B cell (primary cell): ENCODE results near the gene POLE. TPM values are rescaled to one million over a fixed set of nuclear protein-coding genes. Genes with fewer than 3 reads are reported as not detected.

Experiments
- ATAC-seq: fragments of 200-7000 bp; cut with Tn5 transposase; one replicate; pipeline ENCODE4 v1.10.0; 2021; ENCODE audit warnings: low read depth, mild to moderate bottlenecking, moderate number of reproducible peaks, moderate library complexity
- CTCF ChIA-PET: fragments of 350-600 bp; sonication (Branson Sonifier 250); formaldehyde crosslinking; loops from one replicate; lab custom pipeline; 2021; ENCODE audit warnings: antibody characterized with exemption, inconsistent platforms; lab: Charles Lee
- POLR2A ChIA-PET: fragments of 350-600 bp; sonication (Branson Sonifier 250); formaldehyde crosslinking; loops from one replicate; lab custom pipeline; 2021; ENCODE audit warnings: antibody characterized with exemption; lab: Charles Lee
- DNase-seq: peaks from one replicate; pipeline ENCODE4 v3.0.0; 2013
- H2AFZ ChIP-seq: 2 replicates; pipeline ENCODE4 v1.6.1; 2012; ENCODE audit warnings: mild to moderate bottlenecking, low read depth, low read length; ENCODE audit not compliant: insufficient read depth, poor library complexity, severe bottlenecking
- H3K27ac ChIP-seq, 2 donors: 1 replicate in 1 of 2; 2 replicates in 1 of 2; pipeline ENCODE4 v1.5.1; 2012 to 2013; ENCODE audit warnings: low read length in 2 of 2, mild to moderate bottlenecking in 2 of 2, moderate library complexity in 1 of 2
- H3K27me3 ChIP-seq, 4 experiments: fragments of 200-600 bp in 1 of 4; sonication (generic) in 1 of 4; replicated peaks in 1 of 4; 1 replicate in 2 of 4; 2 replicates in 2 of 4; pipeline versions ENCODE4 v1.6.1 to v1.7.0; 2013 to 2016; ENCODE audit warnings: low read length in 3 of 4, mild to moderate bottlenecking in 2 of 4, mixed read lengths in 1 of 4, moderate library complexity in 1 of 4; ENCODE audit not compliant: insufficient read depth in 4 of 4, control insufficient read depth in 3 of 4; ENCODE audit errors: control extremely low read depth in 1 of 4
- H3K36me3 ChIP-seq, 2 experiments: replicated peaks in 1 of 2; 1 replicate in 1 of 2; 2 replicates in 1 of 2; pipeline versions ENCODE4 v1.6.1 to v1.7.1; 2013; ENCODE audit warnings: low read length in 1 of 2; ENCODE audit not compliant: insufficient read depth in 2 of 2, control insufficient read depth in 1 of 2; ENCODE audit errors: control extremely low read depth in 1 of 2, extremely low read depth in 1 of 2
- H3K4me1 ChIP-seq, 2 donors: fragments of 200-600 bp in 1 of 2; sonication (generic) in 1 of 2; 1 replicate in 1 of 2; 2 replicates in 1 of 2; pipeline versions ENCODE4 v1.5.1 to v1.6.1; 2013 to 2017; ENCODE audit warnings: low read length in 2 of 2; ENCODE audit not compliant: control insufficient read depth in 2 of 2, insufficient read depth in 2 of 2
- H3K4me2 ChIP-seq: replicated peaks from 2 replicates; pipeline ENCODE3; 2012; ENCODE audit warnings: mild to moderate bottlenecking, low read depth, low read length; ENCODE audit not compliant: poor library complexity, severe bottlenecking
- H3K4me3 ChIP-seq, 5 experiments: fragments of 200-600 bp in 1 of 5; sonication (generic) in 1 of 5; 1 replicate in 3 of 5; 2 replicates in 2 of 5; pipeline versions ENCODE4 v1.5.1 to v1.7.0; 2011 to 2016; ENCODE audit warnings: low read length in 4 of 5, mild to moderate bottlenecking in 4 of 5, low read depth in 2 of 5, control low read depth in 1 of 5, moderate library complexity in 1 of 5; ENCODE audit not compliant: insufficient read depth in 1 of 5; ENCODE audit errors: control extremely low read depth in 1 of 5, extremely low read depth in 1 of 5
- H3K79me2 ChIP-seq: fragments of 200-600 bp; sonication (generic); one replicate; pipeline ENCODE4 v1.6.0; 2016; ENCODE audit warnings: low read length; ENCODE audit not compliant: control insufficient read depth, insufficient read depth
- H3K9ac ChIP-seq: fragments of 200-600 bp; sonication (generic); 2 replicates; pipeline ENCODE4 v1.6.1; 2017; ENCODE audit warnings: mild to moderate bottlenecking, low read length, moderate library complexity
- H3K9me3 ChIP-seq, 3 donors: one replicate each; pipeline versions ENCODE4 v1.6.1 to v1.7.1; 2013; ENCODE audit warnings: low read length in 2 of 3; ENCODE audit not compliant: control insufficient read depth in 2 of 3, insufficient read depth in 1 of 3; ENCODE audit errors: control extremely low read depth in 1 of 3
- H4K20me1 ChIP-seq: 2 replicates; pipeline ENCODE4 v1.6.0; 2012; ENCODE audit warnings: mild to moderate bottlenecking, low read length; ENCODE audit not compliant: insufficient read depth, control insufficient read depth, poor library complexity, severe bottlenecking
- H3K27ac Mint-ChIP-seq: one replicate; pipeline ENCODE4 v1.8.0; 2021; ENCODE audit warnings: mixed read lengths
- H3K27me3 Mint-ChIP-seq: one replicate; pipeline ENCODE4 v1.8.0; 2021; ENCODE audit warnings: mixed read lengths
- H3K4me1 Mint-ChIP-seq: one replicate; pipeline ENCODE4 v1.8.0; 2021; ENCODE audit warnings: mixed read lengths
- H3K4me3 Mint-ChIP-seq: one replicate; pipeline ENCODE4 v1.8.0; 2021; ENCODE audit warnings: mixed read lengths
- H3K9me3 Mint-ChIP-seq: one replicate; pipeline ENCODE4 v1.8.0; 2022; ENCODE audit warnings: mixed read lengths; ENCODE audit not compliant: insufficient read depth
- CTCF ChIP-seq: fragments of 200-600 bp; IDR thresholded peaks from one replicate; pipeline ENCODE4 v1.8.0; 2022; ENCODE audit warnings: antibody characterized with exemption, mild to moderate bottlenecking
- EZH2 ChIP-seq: IDR thresholded peaks from 2 replicates; pipeline ENCODE4 v1.6.1; 2012; ENCODE audit warnings: borderline replicate concordance, low read depth, mild to moderate bottlenecking, moderate library complexity, low read length; ENCODE audit not compliant: insufficient read depth, poor library complexity, severe bottlenecking
- WGBS: methylation state at CpG from one replicate; pipeline ENCODE4 v1.1.5; 2013; ENCODE audit warnings: missing lambda C conversion rate; ENCODE audit not compliant: insufficient coverage; 5-methylcytosine and 5-hydroxymethylcytosine counted together
- intact Hi-C: fragments of 100-400 bp; cut with micrococcal nuclease; formaldehyde crosslinking; loops from one replicate; pipeline ENCODE4 v1.10.0; 2022
- polyA plus RNA-seq: library from polyadenylated mRNA; depleted of rRNA; stranded (reverse); fragments of >200 nt; gene quantifications from 2 replicates; pipeline ENCODE4 v1.2.3, GENCODE V29; 2012
- total RNA-seq, 2 donors: library from RNA; stranded (reverse); fragments of 120-200 nt in 1 of 2; gene quantifications; 1 replicate in 1 of 2; 2 replicates in 1 of 2; pipeline versions ENCODE4 v1.2.3 to v1.2.4, GENCODE V29; 2013 to 2022

Gene POLE
- total and polyA plus RNA-seq, 2 donors (not counting 1 experiment from before 2014, with no cell fraction given), result 32.0 to 62.0 TPM

GRCh38 chr12:132675757-132676432 lies 11.2 kb downstream of the POLE start:
- Mint-ChIP-seq H3K9me3 (no peaks in the 10 kb centered on the region), H3K4me3 (no peak overlapping the region), H3K4me1 (no peaks in the 10 kb centered on the region), H3K27me3 (no peaks in the 10 kb centered on the region), H3K27ac (no peak overlapping the region)
- H3K27me3 ChIP-seq, result no peaks in the 10 kb centered on the region
- POLR2A ChIA-PET, result interaction anchor here (0.7 kb wide), 1 partner anchor 66 kb away, joined by 3 read pairs; no protein-coding TSS in a partner anchor
- H3K4me3 ChIP-seq, result no peak overlapping the region
- no peak overlapping the region for H3K4me2 ChIP-seq
- H3K36me3 ChIP-seq, result peaks cover 0 to 43% of the 10 kb centered on the region in 2 experiments
- no peak for DNase-seq
- H3K79me2 ChIP-seq, result peaks cover 5% of the 10 kb centered on the region
- no peak overlapping the region for H2AFZ ChIP-seq
- intact Hi-C loops, result no loop called here
- H3K4me1 ChIP-seq, result no peaks in the 10 kb centered on the region
- H3K9me3 ChIP-seq, result no peaks in the 10 kb centered on the region
- ATAC-seq, result no peak
- no peak for TF ChIP-seq EZH2
- TF ChIP-seq CTCF, result no peak
- CTCF ChIA-PET, result no interaction called here
- H3K27ac ChIP-seq, result no peak overlapping the region
- no peak overlapping the region for H3K9ac ChIP-seq
- H4K20me1 ChIP-seq, result no peaks in the 10 kb centered on the region
- WGBS, result 99% methylated on average over 8 of the region's 14 CpGs

GRCh38 chr12:132674561-132674960 lies 12.6 kb downstream of the POLE start:
- Histone ChIP-seq H3K4me1 (no peaks in the 10 kb centered on the region), H3K4me3 (no peak overlapping the region), H3K9me3 (no peaks in the 10 kb centered on the region), H3K79me2 (no peaks in the 10 kb centered on the region), H3K9ac (no peak overlapping the region), H3K4me2 (no peak overlapping the region), H4K20me1 (no peaks in the 10 kb centered on the region), H2AFZ (no peak overlapping the region), H3K27ac (no peak overlapping the region), H3K36me3 (peaks cover 0 to 43% of the 10 kb centered on the region in 2 experiments), H3K27me3 (no peaks in the 10 kb centered on the region)
- H3K4me1 Mint-ChIP-seq, result no peaks in the 10 kb centered on the region
- ChIA-PET CTCF (no interaction called here), POLR2A (no interaction called here)
- no peak overlapping the region for H3K4me3 Mint-ChIP-seq
- intact Hi-C loops, result no loop called here
- 93% methylated on average over 3 of the region's 5 CpGs for WGBS
- TF ChIP-seq CTCF (no peak), EZH2 (no peak)
- no peak overlapping the region for H3K27ac Mint-ChIP-seq
- ATAC-seq (no peak), DNase-seq (no peak)
- H3K9me3 Mint-ChIP-seq, result no peaks in the 10 kb centered on the region
- no peaks in the 10 kb centered on the region for H3K27me3 Mint-ChIP-seq
